ENCODE measurements around the gene ZNF22.
A peak's percentile ranks its signal among the peaks of the same experiment; 100 is the strongest.

DNA sequence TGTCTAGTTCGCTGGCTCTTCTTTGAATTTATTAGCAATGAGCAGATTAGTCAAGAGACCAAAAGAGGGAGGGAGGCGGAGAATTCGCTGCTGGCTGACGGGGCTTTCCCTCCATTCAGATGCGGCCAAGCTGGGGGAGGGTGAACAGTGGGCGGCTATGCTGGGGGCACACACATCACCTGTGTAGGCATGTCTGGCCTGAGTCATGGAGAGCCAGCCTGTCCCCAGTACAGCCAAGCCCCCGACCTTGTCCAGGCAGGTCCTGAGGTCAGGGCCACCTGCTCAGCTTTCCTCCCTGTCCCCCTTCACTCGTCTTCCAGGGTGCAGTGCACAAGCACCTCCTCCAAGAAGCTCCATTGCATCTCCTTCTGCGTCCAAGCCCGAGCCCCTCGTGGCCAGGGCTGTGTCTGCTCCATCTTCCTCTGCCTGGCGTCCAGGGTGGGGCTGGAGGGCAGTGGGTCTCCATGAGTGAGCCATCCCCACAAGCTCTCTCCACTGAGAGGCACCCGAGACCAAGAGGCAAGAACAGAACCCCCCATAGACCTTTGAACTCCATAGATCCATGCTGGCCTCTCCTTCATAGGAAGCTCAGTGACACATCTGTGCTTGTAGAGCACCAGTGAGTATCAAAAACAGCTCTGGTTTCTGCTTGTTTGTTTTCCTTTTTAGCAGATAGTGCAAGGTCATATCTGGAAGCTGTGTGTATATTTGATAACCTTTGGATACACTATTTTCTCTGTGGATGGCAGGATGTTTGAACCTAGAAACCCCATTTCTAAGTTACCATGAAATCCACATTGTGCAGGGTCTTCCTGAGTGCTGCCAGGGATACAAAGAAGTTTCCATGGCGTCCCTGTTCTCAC is 20.2 kb upstream of the ZNF22 start:
- TF ChIP-seq, protein P1, sequence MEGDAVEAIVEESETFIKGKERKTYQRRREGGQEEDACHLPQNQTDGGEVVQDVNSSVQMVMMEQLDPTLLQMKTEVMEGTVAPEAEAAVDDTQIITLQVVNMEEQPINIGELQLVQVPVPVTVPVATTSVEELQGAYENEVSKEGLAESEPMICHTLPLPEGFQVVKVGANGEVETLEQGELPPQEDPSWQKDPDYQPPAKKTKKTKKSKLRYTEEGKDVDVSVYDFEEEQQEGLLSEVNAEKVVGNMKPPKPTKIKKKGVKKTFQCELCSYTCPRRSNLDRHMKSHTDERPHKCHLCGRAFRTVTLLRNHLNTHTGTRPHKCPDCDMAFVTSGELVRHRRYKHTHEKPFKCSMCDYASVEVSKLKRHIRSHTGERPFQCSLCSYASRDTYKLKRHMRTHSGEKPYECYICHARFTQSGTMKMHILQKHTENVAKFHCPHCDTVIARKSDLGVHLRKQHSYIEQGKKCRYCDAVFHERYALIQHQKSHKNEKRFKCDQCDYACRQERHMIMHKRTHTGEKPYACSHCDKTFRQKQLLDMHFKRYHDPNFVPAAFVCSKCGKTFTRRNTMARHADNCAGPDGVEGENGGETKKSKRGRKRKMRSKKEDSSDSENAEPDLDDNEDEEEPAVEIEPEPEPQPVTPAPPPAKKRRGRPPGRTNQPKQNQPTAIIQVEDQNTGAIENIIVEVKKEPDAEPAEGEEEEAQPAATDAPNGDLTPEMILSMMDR (IDR thresholded peaks at IDR 0.05) = peak in 1 of 4 donors; percentile 37
- no peak for TF ChIP-seq POLR2A (IDR thresholded peaks at IDR 0.05)
